Duodenal mucosa (tissue), 2 donors: ENCODE data around the gene FRMD5.
"Not testable (repeated sequence)": the region's sequence is repeated elsewhere in the genome, so short reads cannot be mapped to it uniquely, and the experiment has no call there.

Source experiments
- H3K27ac ChIP-seq: one replicate; pipeline ENCODE4 v1.7.0; 2013; ENCODE audit warnings: low read depth, low read length
- H3K27me3 ChIP-seq, 2 donors: one replicate each; pipeline ENCODE4 v1.7.0; 2013; ENCODE audit warnings: low read length in 2 of 2, control low read depth in 1 of 2; ENCODE audit not compliant: insufficient read depth in 2 of 2, control insufficient read depth in 1 of 2
- H3K36me3 ChIP-seq, 2 donors: one replicate each; pipeline ENCODE4 v1.7.0; 2013; ENCODE audit warnings: low read length in 2 of 2, control low read depth in 1 of 2; ENCODE audit not compliant: insufficient read depth in 2 of 2, control insufficient read depth in 1 of 2
- H3K4me1 ChIP-seq, 2 donors: one replicate each; pipeline ENCODE4 v1.7.0; 2013; ENCODE audit warnings: low read length in 2 of 2, control low read depth in 1 of 2; ENCODE audit not compliant: insufficient read depth in 2 of 2, control insufficient read depth in 1 of 2
- H3K4me3 ChIP-seq, 2 donors: one replicate each; pipeline ENCODE4 v1.7.0; 2013; ENCODE audit warnings: low read length in 2 of 2, low read depth in 1 of 2
- H3K9ac ChIP-seq, 2 donors: one replicate each; pipeline ENCODE4 v1.7.0; 2013; ENCODE audit warnings: low read length in 2 of 2, low read depth in 1 of 2
- H3K9me3 ChIP-seq, 2 donors: one replicate each; pipeline ENCODE4 v1.7.0; 2013; ENCODE audit warnings: low read length in 2 of 2, control low read depth in 1 of 2; ENCODE audit not compliant: control insufficient read depth in 1 of 2

FRMD5 gene

GRCh38 chr15:44195151-44195740 lies at the start of gene FRMD5:
Gene FRMD5, minus strand, starts transcription at chr15:44195271.
- Histone ChIP-seq H3K36me3 (no peaks in the 10 kb centered on the region), H3K9me3 (no peaks in the 10 kb centered on the region), H3K4me3 (peak within 1 kb of the TSS; percentile 70 to 80), H3K27ac (no peak within 1 kb of the TSS), H3K9ac (peak within 1 kb of the TSS; percentile 46 to 57), H3K4me1 (peaks cover 9 to 12% of the 10 kb centered on the region in 2 donors), H3K27me3 (peaks cover 23 to 26% of the 10 kb centered on the region in 2 donors)

GRCh38 chr15:44243829-44244228 lies 48.8 kb upstream of the FRMD5 start:
- H3K4me3 ChIP-seq = no peak overlapping the region
- no peaks in the 10 kb centered on the region for H3K36me3 ChIP-seq
- no peaks in the 10 kb centered on the region for H3K27me3 ChIP-seq

GRCh38 chr15:44243141-44243540 lies 48.1 kb upstream of the FRMD5 start:
- Histone ChIP-seq H3K9me3 (no peaks in the 10 kb centered on the region), H3K27me3 (no peaks in the 10 kb centered on the region), H3K27ac (no peak overlapping the region), H3K36me3 (no peaks in the 10 kb centered on the region), H3K4me1 (no peaks in the 10 kb centered on the region), H3K4me3 (no peak overlapping the region), H3K9ac (no peak overlapping the region)

More at GRCh38 chr15:44243829-44244228, 48.8 kb upstream of the FRMD5 start:
- no peak overlapping the region for H3K9ac ChIP-seq
- no peaks in the 10 kb centered on the region for H3K4me1 ChIP-seq
- H3K9me3 ChIP-seq = no peaks in the 10 kb centered on the region
- H3K27ac ChIP-seq = no peak overlapping the region

- no peaks in the 10 kb centered on the region for H3K4me1 ChIP-seq
- no peaks in the 10 kb centered on the region for H3K27me3 ChIP-seq
- H3K9ac ChIP-seq = no peak overlapping the region
- no peaks in the 10 kb centered on the region for H3K9me3 ChIP-seq
- H3K4me3 ChIP-seq = no peak overlapping the region
- no peaks in the 10 kb centered on the region for H3K36me3 ChIP-seq
- no peak overlapping the region for H3K27ac ChIP-seq
Measured at GRCh38 chr15:44231842-44232241, 36.8 kb upstream of the FRMD5 start.

GRCh38 chr15:44229301-44229700 lies 34.2 kb upstream of the FRMD5 start:
- H3K4me1 ChIP-seq, H3K9ac ChIP-seq, H3K4me3 ChIP-seq, H3K9me3 ChIP-seq, H3K36me3 ChIP-seq, H3K27ac ChIP-seq, H3K27me3 ChIP-seq: not testable (repeated sequence)

- no peak overlapping the region for H3K27ac ChIP-seq
- no peaks in the 10 kb centered on the region for H3K9me3 ChIP-seq
- H3K9ac ChIP-seq = no peak overlapping the region
- no peaks in the 10 kb centered on the region for H3K27me3 ChIP-seq
- H3K4me1 ChIP-seq = no peaks in the 10 kb centered on the region
- no peak overlapping the region for H3K4me3 ChIP-seq
- H3K36me3 ChIP-seq = no peaks in the 10 kb centered on the region
Measured at GRCh38 chr15:44227584-44227983, 32.5 kb upstream of the FRMD5 start.

- H3K4me3 ChIP-seq, H3K27me3 ChIP-seq, H3K4me1 ChIP-seq: not testable (repeated sequence)
Measured at GRCh38 chr15:44227001-44227400, 31.9 kb upstream of the FRMD5 start.

GRCh38 chr15:44222478-44222877 lies 27.4 kb upstream of the FRMD5 start:
- Histone ChIP-seq H3K4me3 (no peak overlapping the region), H3K4me1 (no peaks in the 10 kb centered on the region), H3K27ac (no peak overlapping the region), H3K9ac (no peak overlapping the region), H3K27me3 (no peaks in the 10 kb centered on the region), H3K36me3 (no peaks in the 10 kb centered on the region), H3K9me3 (no peaks in the 10 kb centered on the region)

More at GRCh38 chr15:44227001-44227400, 31.9 kb upstream of the FRMD5 start:
- H3K9ac ChIP-seq, H3K36me3 ChIP-seq, H3K9me3 ChIP-seq, H3K27ac ChIP-seq: not testable (repeated sequence)

GRCh38 chr15:44219073-44219472 lies 24.0 kb upstream of the FRMD5 start:
- Histone ChIP-seq H3K9ac (no peak overlapping the region), H3K27ac (no peak overlapping the region), H3K4me3 (no peak overlapping the region)

GRCh38 chr15:44216958-44217357 lies 21.9 kb upstream of the FRMD5 start:
- no peak overlapping the region for H3K27ac ChIP-seq
- H3K4me3 ChIP-seq = no peak overlapping the region
- H3K9ac ChIP-seq = no peak overlapping the region
- H3K4me1 ChIP-seq = no peaks in the 10 kb centered on the region
- no peaks in the 10 kb centered on the region for H3K9me3 ChIP-seq
- H3K27me3 ChIP-seq = peaks cover 0 to 4% of the 10 kb centered on the region in 2 donors
- no peaks in the 10 kb centered on the region for H3K36me3 ChIP-seq

More at GRCh38 chr15:44219073-44219472, 24.0 kb upstream of the FRMD5 start:
- Histone ChIP-seq H3K27me3 (peaks cover 0 to 1% of the 10 kb centered on the region in 2 donors), H3K9me3 (no peaks in the 10 kb centered on the region), H3K4me1 (no peaks in the 10 kb centered on the region), H3K36me3 (no peaks in the 10 kb centered on the region)
